Activated T-helper 1 cell treated with anti-CD3 and anti-CD28 coated beads, Interleukin-12 subunit alpha, Interleukin-12 subunit beta, Interleukin-2, Interleukin-4 antibody, amounts not matched to agents 30 ng/mL and 10 ng/mL and 1 ng/mL, durations not matched to agents 14 hours and 24 hours and 36 hours (primary cell): ENCODE measurements around the gene ELFN2. TPM values are rescaled to one million over a fixed set of nuclear protein-coding genes. Genes with fewer than 3 reads are reported as not detected.

Experiments
- DNase-seq: peaks from one replicate; pipeline ENCODE4 v3.0.0; 2021; ENCODE audit warnings: low spot score
- H3K27ac Mint-ChIP-seq: one replicate; pipeline ENCODE4 v1.8.0; 2021; ENCODE audit warnings: mild to moderate bottlenecking, mixed read lengths
- H3K27me3 Mint-ChIP-seq: one replicate; pipeline ENCODE4 v1.8.0; 2022; ENCODE audit warnings: mild to moderate bottlenecking, moderate library complexity, mixed read lengths; ENCODE audit not compliant: insufficient read depth
- H3K36me3 Mint-ChIP-seq: one replicate; pipeline ENCODE4 v1.8.0; 2021; ENCODE audit warnings: low read depth, mixed read lengths
- H3K4me1 Mint-ChIP-seq: one replicate; pipeline ENCODE4 v1.8.0; 2021; ENCODE audit warnings: low read depth, mixed read lengths
- H3K4me3 Mint-ChIP-seq: one replicate; pipeline ENCODE4 v1.8.0; 2021; ENCODE audit warnings: mild to moderate bottlenecking, moderate library complexity, mixed read lengths
- H3K9me3 Mint-ChIP-seq: one replicate; pipeline ENCODE4 v1.8.0; 2021; ENCODE audit warnings: mixed read lengths
- intact Hi-C: fragments of 100-400 bp; cut with micrococcal nuclease; formaldehyde crosslinking; loops from one replicate; pipeline ENCODE4 v1.15.1; 2024
- total RNA-seq: library from RNA; stranded (reverse); gene quantifications from 2 replicates; pipeline ENCODE4 v1.2.3, GENCODE V29; 2022

ELFN2 gene
- total RNA-seq, 1 donor from 2014 or later = 0.08 TPM

GRCh38 chr22:37377927-37378326 is 49.4 kb downstream of the ELFN2 start:
- H3K9me3 Mint-ChIP-seq = no peaks in the 10 kb centered on the region

GRCh38 chr22:37377138-37377537 is 50.1 kb downstream of the ELFN2 start:
- H3K27ac Mint-ChIP-seq = no peak overlapping the region
- no peaks in the 10 kb centered on the region for H3K36me3 Mint-ChIP-seq
- H3K9me3 Mint-ChIP-seq = no peaks in the 10 kb centered on the region
- intact Hi-C loops = no loop called here
- H3K4me3 Mint-ChIP-seq = no peak overlapping the region
- no peaks in the 10 kb centered on the region for H3K4me1 Mint-ChIP-seq
- no peak for DNase-seq
- peaks cover 7% of the 10 kb centered on the region for H3K27me3 Mint-ChIP-seq

More at GRCh38 chr22:37377927-37378326, 49.4 kb downstream of the ELFN2 start:
- Mint-ChIP-seq H3K4me1 (no peaks in the 10 kb centered on the region), H3K36me3 (no peaks in the 10 kb centered on the region), H3K4me3 (no peak overlapping the region), H3K27me3 (peaks cover 7% of the 10 kb centered on the region), H3K27ac (no peak overlapping the region)
- intact Hi-C loops = no loop called here
- DNase-seq = no peak

DNA sequence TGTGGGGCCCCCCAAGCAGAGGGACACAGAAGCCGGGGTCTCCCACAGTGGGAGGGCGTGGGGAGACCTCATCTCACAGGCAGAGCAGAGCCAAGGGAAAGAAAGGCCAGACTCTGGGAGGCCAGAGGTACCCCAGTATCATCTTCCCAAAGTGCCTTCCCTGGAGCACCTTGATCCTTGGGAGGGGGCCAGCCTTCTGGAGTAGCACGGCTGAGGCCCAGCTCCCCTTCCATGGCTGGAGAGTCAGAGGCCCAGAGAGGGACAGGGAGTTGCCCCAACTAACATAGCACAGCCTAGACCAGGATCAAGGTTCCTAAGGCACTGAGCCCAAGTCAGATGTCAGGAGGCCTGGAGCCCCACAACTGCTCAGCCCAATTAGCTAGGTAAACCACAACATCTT is 50.6 kb downstream of the ELFN2 start:
- Mint-ChIP-seq H3K4me3 (no peak overlapping the region), H3K4me1 (no peaks in the 10 kb centered on the region), H3K27me3 (peaks cover 7% of the 10 kb centered on the region), H3K27ac (no peak overlapping the region), H3K36me3 (no peaks in the 10 kb centered on the region), H3K9me3 (no peaks in the 10 kb centered on the region)
- intact Hi-C loops = no loop called here
- no peak for DNase-seq

- Mint-ChIP-seq H3K36me3 (no peaks in the 10 kb centered on the region), H3K27me3 (peaks cover 7% of the 10 kb centered on the region), H3K4me3 (no peak overlapping the region), H3K9me3 (no peaks in the 10 kb centered on the region), H3K4me1 (no peaks in the 10 kb centered on the region), H3K27ac (no peak overlapping the region)
- intact Hi-C loops = no loop called here
- DNase-seq = no peak
Measured at GRCh38 chr22:37375801-37376200, 51.5 kb downstream of the ELFN2 start.

GRCh38 chr22:37374571-37374970 is 52.7 kb downstream of the ELFN2 start:
- no peak overlapping the region for H3K4me3 Mint-ChIP-seq
- no peak overlapping the region for H3K27ac Mint-ChIP-seq
- intact Hi-C loops = no loop called here
- DNase-seq = no peak
- H3K9me3 Mint-ChIP-seq = no peaks in the 10 kb centered on the region
- no peaks in the 10 kb centered on the region for H3K4me1 Mint-ChIP-seq
- peaks cover 9% of the 10 kb centered on the region for H3K27me3 Mint-ChIP-seq
- no peaks in the 10 kb centered on the region for H3K36me3 Mint-ChIP-seq

DNA sequence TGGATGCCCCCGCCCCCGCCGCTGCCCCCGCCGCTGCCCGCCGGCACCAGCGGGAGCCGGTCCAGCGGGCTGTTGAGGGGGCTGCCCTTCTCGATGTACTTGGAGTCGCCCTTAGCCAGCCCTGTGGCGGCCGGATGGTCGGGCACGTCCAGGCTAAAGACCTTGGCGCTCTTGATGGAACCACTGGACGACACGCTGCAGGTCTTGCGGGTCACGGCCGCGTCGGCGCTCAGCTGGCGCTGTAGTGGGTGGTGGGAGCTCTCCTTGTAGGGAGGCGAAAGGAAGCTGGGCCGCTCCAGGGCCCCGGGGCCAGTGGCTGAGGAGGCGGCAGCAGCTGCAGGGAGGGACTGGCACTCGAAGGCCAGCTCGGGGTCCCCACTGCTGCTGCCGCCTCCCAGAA is 53.8 kb downstream of the ELFN2 start:
- H3K36me3 Mint-ChIP-seq = no peaks in the 10 kb centered on the region
- no peak for DNase-seq
- H3K4me3 Mint-ChIP-seq = no peak overlapping the region
- H3K27me3 Mint-ChIP-seq = peaks cover 9% of the 10 kb centered on the region
- H3K4me1 Mint-ChIP-seq = no peaks in the 10 kb centered on the region
- H3K9me3 Mint-ChIP-seq = no peaks in the 10 kb centered on the region
- H3K27ac Mint-ChIP-seq = no peak overlapping the region
- intact Hi-C loops = no loop called here

DNA sequence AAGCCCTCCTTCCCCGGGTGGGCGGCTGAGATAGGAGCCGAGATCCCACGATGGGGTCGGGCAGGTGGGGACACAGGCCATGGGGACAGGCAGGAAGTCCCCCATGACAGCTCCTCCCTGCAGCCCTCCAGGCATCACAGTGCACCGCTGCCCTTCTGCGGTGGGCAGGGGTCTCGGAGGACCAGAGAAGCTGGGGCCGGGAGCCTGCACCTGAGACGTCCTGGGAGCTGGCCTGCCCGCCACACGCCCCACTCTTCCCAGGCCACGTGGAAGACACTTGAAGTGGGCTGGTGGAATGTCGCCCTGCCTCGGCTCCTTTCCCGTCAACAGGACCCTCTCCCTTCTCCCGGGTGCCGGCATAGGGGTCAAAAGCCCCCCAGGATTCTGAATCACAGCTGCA is 55.4 kb downstream of the ELFN2 start:
- H3K36me3 Mint-ChIP-seq = no peaks in the 10 kb centered on the region
- no peak overlapping the region for H3K27ac Mint-ChIP-seq
- H3K9me3 Mint-ChIP-seq = no peaks in the 10 kb centered on the region
- intact Hi-C loops = no loop called here
- DNase-seq = no peak
- no peaks in the 10 kb centered on the region for H3K4me1 Mint-ChIP-seq
- H3K4me3 Mint-ChIP-seq = no peak overlapping the region
- peaks cover 7% of the 10 kb centered on the region for H3K27me3 Mint-ChIP-seq

- H3K27me3 Mint-ChIP-seq = peaks cover 7% of the 10 kb centered on the region
- H3K4me3 Mint-ChIP-seq = no peak overlapping the region
- H3K4me1 Mint-ChIP-seq = no peaks in the 10 kb centered on the region
- H3K36me3 Mint-ChIP-seq = no peaks in the 10 kb centered on the region
- no peak for DNase-seq
- H3K9me3 Mint-ChIP-seq = no peaks in the 10 kb centered on the region
- H3K27ac Mint-ChIP-seq = no peak overlapping the region
- intact Hi-C loops = no loop called here
Measured at GRCh38 chr22:37371491-37371890, 55.8 kb downstream of the ELFN2 start.

DNA sequence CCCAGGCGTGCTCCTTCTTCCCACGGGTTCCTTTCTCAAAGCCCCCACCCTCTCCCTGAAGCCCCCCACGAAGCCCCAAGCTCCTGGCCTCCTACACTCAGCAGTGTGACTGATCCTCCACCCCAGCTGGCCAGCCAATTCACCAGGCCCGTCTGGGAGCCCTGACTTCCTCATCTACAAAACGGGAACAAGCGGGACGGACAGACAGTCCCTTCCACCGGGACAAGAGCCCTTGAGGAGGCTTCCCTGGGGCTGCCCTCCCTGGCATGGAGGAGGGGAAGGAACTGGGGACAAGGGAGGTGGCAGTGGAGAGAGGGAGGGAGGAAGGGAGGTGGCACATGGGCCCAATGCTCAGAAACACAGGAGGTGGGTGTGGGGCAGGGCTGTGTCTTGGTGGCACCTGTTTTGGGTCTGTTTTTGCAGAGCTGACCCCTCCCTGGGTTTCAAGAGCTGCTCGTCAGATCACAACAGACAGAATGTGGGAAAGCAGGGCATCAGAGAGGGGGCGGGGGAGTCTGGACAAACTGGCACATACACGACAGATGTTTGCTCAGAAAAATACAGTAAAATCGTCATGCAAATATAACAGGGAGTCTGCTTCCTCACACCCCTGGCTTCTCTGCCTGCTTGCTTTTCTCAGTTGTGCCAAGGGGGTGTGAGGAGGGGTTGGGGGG is 56.8 kb downstream of the ELFN2 start:
- Mint-ChIP-seq H3K9me3 (no peaks in the 10 kb centered on the region), H3K4me1 (no peaks in the 10 kb centered on the region), H3K27ac (no peak overlapping the region), H3K27me3 (peaks cover 5% of the 10 kb centered on the region), H3K4me3 (no peak overlapping the region), H3K36me3 (no peaks in the 10 kb centered on the region)
- intact Hi-C loops = no loop called here
- DNase-seq = no peak

GRCh38 chr22:37369483-37369882 is 57.8 kb downstream of the ELFN2 start:
- Mint-ChIP-seq H3K4me3 (no peak overlapping the region), H3K4me1 (no peaks in the 10 kb centered on the region), H3K27ac (no peak overlapping the region), H3K27me3 (peaks cover 6% of the 10 kb centered on the region), H3K9me3 (no peaks in the 10 kb centered on the region), H3K36me3 (no peaks in the 10 kb centered on the region)
- intact Hi-C loops = no loop called here
- no peak for DNase-seq

- H3K27me3 Mint-ChIP-seq = peaks cover 8% of the 10 kb centered on the region
- H3K4me1 Mint-ChIP-seq = no peaks in the 10 kb centered on the region
- DNase-seq = no peak
- H3K27ac Mint-ChIP-seq = no peak overlapping the region
- intact Hi-C loops = no loop called here
- no peaks in the 10 kb centered on the region for H3K9me3 Mint-ChIP-seq
- no peak overlapping the region for H3K4me3 Mint-ChIP-seq
- H3K36me3 Mint-ChIP-seq = no peaks in the 10 kb centered on the region
Measured at GRCh38 chr22:37368058-37368457, 59.2 kb downstream of the ELFN2 start.

GRCh38 chr22:37366601-37367000 is 60.7 kb downstream of the ELFN2 start:
- Mint-ChIP-seq H3K4me3 (no peak overlapping the region), H3K27me3 (peaks cover 8% of the 10 kb centered on the region), H3K36me3 (no peaks in the 10 kb centered on the region), H3K9me3 (no peaks in the 10 kb centered on the region), H3K27ac (no peak overlapping the region), H3K4me1 (no peaks in the 10 kb centered on the region)
- intact Hi-C loops = no loop called here
- no peak for DNase-seq

DNA sequence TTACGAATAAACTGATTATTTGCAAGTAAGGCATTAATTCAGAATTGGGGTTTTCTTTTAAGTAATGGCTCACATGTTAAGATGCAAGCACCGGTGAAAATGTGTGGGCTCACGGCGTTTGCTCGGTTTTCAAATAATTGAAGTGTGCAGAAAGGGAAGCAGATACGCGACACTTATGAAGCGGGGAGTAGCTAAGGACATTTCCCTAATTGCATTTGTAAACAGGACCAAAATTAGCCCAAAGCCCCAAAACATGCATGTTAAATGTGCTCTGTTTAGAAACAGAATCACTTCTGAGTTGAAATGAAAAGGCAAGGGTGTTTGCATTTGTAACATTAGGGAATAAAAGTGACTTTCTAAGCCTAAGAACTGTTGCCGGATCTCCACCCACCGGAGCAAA is 61.3 kb downstream of the ELFN2 start:
- Mint-ChIP-seq H3K9me3 (no peaks in the 10 kb centered on the region), H3K4me1 (no peaks in the 10 kb centered on the region), H3K27ac (no peak overlapping the region), H3K4me3 (no peak overlapping the region), H3K27me3 (peaks cover 8% of the 10 kb centered on the region), H3K36me3 (no peaks in the 10 kb centered on the region)
- no peak for DNase-seq
- intact Hi-C loops = no loop called here
